ENCODE results near the gene ZSCAN5A. TPM values are rescaled to one million over a fixed set of nuclear protein-coding genes. Genes with fewer than 3 reads are reported as not detected.

The ZSCAN5A gene
- total RNA-seq, 1 donor from 2014 or later, result 6.2 TPM

- Histone ChIP-seq H3K36me3 (ENCODE audit: control insufficient read depth, insufficient read depth, low read length) (no peaks in the 10 kb centered on the region), H3K4me3 (ENCODE audit: low read depth, low read length) (no peak overlapping the region), H3K27me3 (ENCODE audit: control insufficient read depth, insufficient read depth, low read length) (no peaks in the 10 kb centered on the region)
- TF ChIP-seq CTCF (IDR thresholded peaks at IDR 0.05; ENCODE audit: insufficient read depth, low read length, poor library complexity, severe bottlenecking), result no peak
- DNase-seq (ENCODE audit: low read depth), result no peak
Measured at GRCh38 chr19:56282809-56283208, 31.8 kb downstream of the ZSCAN5A start.

- TF ChIP-seq CTCF (IDR thresholded peaks at IDR 0.05; ENCODE audit: insufficient read depth, low read length, poor library complexity, severe bottlenecking), result no peak
- H3K36me3 ChIP-seq (ENCODE audit: control insufficient read depth, insufficient read depth, low read length), result no peaks in the 10 kb centered on the region
Measured at GRCh38 chr19:56273563-56274117, 41.0 kb downstream of the ZSCAN5A start.

GRCh38 chr19:56272161-56272798 lies 42.4 kb downstream of the ZSCAN5A start, which contains the start of gene EDDM13:
TSS of gene EDDM13 (plus strand) at chr19:56272748. CDS start at chr19:56272835, 87 bp downstream.
- TF ChIP-seq CTCF (IDR thresholded peaks at IDR 0.05; ENCODE audit: insufficient read depth, low read length, poor library complexity, severe bottlenecking), result no peak
- Histone ChIP-seq H3K36me3 (ENCODE audit: control insufficient read depth, insufficient read depth, low read length) (no peaks in the 10 kb centered on the region), H3K4me3 (ENCODE audit: low read depth, low read length) (no peak within 1 kb of the TSS), H3K27me3 (ENCODE audit: control insufficient read depth, insufficient read depth, low read length) (no peaks in the 10 kb centered on the region)
- no peak for DNase-seq (ENCODE audit: low read depth)

More at GRCh38 chr19:56273563-56274117, 41.0 kb downstream of the ZSCAN5A start:
- Histone ChIP-seq H3K27me3 (ENCODE audit: control insufficient read depth, insufficient read depth, low read length) (no peaks in the 10 kb centered on the region), H3K4me3 (ENCODE audit: low read depth, low read length) (no peak overlapping the region)
- DNase-seq (ENCODE audit: low read depth), result no peak

- H3K27me3 ChIP-seq (ENCODE audit: control insufficient read depth, insufficient read depth, low read length), result no peaks in the 10 kb centered on the region
Measured at GRCh38 chr19:56271151-56271550, 43.5 kb downstream of the ZSCAN5A start.

GRCh38 chr19:56270676-56271075 lies 44.0 kb downstream of the ZSCAN5A start:
- Histone ChIP-seq H3K4me3 (ENCODE audit: low read depth, low read length) (no peak overlapping the region), H3K27me3 (ENCODE audit: control insufficient read depth, insufficient read depth, low read length) (no peaks in the 10 kb centered on the region), H3K36me3 (ENCODE audit: control insufficient read depth, insufficient read depth, low read length) (no peaks in the 10 kb centered on the region)
- TF ChIP-seq CTCF (IDR thresholded peaks at IDR 0.05; ENCODE audit: insufficient read depth, low read length, poor library complexity, severe bottlenecking), result no peak
- DNase-seq (ENCODE audit: low read depth), result no peak

More at GRCh38 chr19:56271151-56271550, 43.5 kb downstream of the ZSCAN5A start:
- DNase-seq (ENCODE audit: low read depth), result no peak
- no peak for TF ChIP-seq CTCF (IDR thresholded peaks at IDR 0.05; ENCODE audit: insufficient read depth, low read length, poor library complexity, severe bottlenecking)
- H3K4me3 ChIP-seq (ENCODE audit: low read depth, low read length), result no peak overlapping the region
- H3K36me3 ChIP-seq (ENCODE audit: control insufficient read depth, insufficient read depth, low read length), result no peaks in the 10 kb centered on the region
